HG02973 (cell line): Measurements from ENCODE around the gene RAPGEF4.
"Not testable (repeated sequence)": the region's sequence is repeated elsewhere in the genome, so short reads cannot be mapped to it uniquely, and the experiment has no call there.

ENCODE experiments used
- ATAC-seq: cut with Tn5 transposase; IDR thresholded peaks from one replicate; pipeline ENCODE4 v1.9.1; 2021; ENCODE audit warnings: moderate library complexity; ENCODE audit not compliant: unreplicated experiment

RAPGEF4 gene

DNA sequence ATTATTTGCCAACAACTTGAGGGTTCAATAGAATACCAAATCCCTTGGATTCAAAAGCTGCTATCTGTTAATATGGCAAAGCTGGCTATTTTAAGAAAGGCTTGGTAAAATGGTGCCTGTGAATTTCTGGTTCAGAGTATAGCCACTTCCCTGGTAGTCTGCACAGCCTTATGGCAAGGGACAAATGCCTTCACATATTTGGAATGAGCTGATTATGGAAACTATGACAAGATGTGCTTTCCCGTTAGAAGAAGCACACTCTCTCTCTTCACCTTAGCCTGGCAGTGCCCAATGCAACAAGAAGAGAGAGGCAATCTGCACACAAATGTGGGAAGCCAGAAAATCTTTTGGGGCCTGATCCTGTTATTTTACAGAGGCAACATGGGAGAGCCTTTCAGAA lies 292.5 kb downstream of the RAPGEF4 start:
- no peak for ATAC-seq

DNA sequence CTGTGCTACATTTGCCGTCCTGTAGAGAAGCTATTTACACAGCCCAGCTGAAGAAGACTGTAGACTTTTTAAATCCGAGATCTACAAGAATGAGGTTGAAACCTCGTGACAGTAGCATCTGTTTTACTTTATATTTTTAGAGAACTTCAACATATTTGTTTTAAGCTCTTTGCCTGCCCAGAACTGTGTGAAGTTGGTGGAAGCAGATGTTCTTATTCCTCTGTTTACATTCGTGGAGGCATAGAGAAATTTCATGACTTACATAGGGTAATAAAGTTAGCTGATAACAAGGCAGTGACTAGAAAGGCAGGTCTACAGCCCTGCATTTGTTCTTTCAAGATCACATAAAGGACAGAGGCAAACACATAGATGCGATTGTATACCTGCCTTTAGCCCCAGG lies 293.0 kb downstream of the RAPGEF4 start:
- no peak for ATAC-seq

DNA sequence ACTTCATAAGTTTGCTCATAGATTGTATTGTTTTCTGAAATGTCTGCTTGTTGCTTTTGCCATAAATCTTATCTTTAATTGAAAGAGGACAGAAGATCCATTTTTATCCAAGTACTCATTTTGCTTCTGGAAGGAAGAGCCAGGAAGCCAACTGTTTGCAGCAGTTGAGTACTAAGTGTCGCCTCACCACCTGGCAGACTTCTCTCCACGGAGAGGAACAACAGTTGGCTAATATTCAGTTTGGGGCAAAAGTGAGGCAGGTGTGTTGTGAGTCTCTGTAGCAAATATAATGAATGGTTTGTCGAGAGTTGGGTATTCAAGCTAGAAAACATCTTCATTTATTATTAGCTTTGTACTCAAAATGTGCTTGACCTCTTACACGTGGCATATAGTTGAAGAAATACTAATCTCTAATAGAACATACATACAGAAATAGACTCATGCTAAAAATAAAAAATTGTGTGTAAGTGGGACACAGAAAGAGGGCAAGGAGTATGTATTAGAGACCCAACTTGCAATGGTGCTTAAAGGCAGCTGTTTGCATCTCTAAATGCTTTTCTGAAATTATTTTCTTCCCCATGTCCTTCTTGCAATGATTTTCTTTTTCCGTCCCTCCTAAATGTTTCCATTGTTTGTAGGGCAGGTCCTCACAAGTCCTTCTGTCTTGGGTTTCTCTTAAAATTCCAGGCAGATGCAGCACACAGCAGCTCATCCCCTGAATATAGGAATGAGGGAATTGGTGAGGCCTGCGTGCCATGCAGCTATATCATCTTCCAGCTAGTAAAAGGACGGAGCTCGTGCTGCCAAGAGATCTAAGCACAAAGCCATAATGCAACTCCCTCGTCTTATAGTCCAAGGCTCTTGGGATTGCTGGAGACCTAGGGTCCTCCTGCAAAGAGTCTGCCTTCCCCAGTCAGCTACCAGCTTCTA lies 295.2 kb downstream of the RAPGEF4 start:
- no peak for ATAC-seq

GRCh38 chr2:173032032-173032431 lies 296.4 kb downstream of the RAPGEF4 start:
- ATAC-seq = no peak

DNA sequence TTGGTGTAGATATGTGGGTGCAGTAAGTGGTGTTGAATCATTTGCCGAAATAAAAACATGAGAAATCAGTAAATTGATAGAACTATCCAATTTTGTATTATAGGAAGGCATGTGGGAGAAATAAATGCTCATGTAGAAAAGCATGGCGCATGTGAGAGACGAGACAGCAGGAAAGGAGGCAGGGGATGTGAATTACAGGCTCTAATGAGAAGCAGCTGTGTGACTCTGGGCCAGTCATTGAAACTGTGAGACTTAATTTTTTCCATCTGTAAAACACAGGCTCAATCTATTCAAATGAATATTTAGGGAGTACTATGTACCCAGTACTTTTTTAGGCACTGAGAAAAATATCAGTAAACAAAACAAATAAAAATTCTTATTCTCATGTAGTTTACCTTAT lies 297.4 kb downstream of the RAPGEF4 start:
- no peak for ATAC-seq

DNA sequence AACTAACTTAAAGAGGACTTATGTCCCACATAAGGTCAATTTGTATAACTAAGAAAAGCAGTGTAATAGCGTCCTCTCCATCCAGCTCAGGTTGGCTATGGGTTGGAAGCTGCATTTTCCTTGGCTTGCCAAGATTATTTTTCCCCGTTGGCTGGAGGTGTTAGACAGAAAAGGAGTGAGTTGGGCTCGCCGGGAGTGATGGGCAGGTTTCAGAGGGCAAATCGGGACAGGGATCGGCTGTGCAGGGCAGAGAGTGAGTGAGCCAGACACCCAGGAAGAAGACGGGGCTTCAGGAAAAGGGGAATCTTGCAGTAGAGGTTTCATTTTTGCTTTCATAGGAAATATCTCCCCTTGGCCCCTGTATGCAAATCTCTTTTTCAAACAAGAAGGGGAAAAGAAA lies 298.5 kb downstream of the RAPGEF4 start:
- no peak for ATAC-seq

DNA sequence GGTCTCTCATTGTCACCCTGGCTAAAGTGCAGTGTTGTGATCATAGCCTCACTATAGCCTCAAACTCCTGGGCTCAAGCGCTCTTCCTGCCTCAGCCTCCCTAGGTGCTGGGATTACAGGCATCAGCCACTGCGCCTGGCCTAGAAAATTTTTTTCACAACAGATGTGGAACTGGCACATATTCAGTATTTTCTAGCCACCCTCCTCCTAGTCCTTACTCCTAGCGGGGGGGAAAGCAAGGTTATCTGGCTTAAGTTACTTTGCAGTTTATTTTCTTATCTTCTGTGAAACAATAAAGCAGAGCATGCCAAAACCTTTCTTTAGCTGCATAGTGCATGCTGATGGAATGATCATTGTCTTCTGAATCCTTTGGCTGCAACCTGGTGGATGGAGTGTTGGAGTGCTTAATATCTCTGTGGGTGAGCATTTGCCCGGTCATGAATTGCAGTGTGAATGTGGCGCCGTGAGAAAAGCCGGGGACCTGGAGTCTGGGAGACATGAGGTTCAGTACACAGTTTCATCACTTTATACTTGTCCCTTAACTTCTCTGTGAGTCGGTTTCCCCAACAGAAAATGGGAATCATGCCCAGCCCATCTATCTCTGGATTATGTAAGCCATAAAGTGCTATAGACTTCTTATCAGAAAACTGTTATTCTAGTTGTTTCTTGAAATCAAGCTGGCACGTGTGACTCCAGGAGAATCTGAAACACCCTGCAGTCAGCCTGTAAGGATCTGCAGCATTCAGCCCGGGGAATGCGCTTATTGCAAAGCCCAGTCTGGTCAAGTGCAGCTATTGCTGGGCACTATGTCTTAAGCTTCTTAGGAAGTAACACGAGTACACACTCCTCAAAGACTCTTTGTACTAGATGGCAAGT lies 301.8 kb downstream of the RAPGEF4 start:
- ATAC-seq = no peak

DNA sequence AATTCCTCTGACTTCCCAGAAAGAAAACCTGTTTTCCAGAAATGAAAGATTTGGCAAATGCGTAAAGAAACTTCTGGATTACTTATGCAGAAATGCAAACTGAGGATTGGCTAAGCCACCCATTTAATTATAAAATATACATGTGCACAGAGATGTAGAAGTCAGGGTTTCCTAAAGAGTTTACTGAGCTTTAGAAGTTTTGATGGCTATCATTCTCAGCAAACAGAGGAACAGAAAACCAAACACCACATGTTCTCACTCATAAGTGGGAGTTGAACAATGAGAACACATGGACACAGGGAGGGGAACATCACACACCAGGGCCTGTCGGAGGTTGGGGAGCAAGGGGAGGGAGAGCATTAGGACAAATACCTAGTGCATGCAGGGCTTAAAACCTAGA lies 302.6 kb downstream of the RAPGEF4 start:
- not testable (repeated sequence) for ATAC-seq

DNA sequence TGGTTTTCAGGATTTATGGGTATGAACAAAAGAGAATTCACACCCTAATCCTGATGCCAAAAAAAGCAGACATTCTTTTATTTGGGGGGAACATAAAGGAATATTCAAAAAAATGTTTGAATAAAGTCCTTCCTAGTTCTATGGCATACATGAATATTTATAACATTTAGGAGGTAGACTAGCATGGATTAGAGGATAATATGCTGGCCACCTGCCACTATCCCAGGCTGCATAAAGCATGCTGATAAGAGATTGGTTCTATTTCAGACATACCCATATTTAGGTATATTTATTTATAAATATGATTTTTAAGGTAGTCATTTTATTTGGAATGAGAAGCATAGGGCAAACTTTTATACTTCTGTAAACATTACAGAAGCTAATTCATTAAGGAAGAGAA lies 305.1 kb downstream of the RAPGEF4 start:
- ATAC-seq = no peak

GRCh38 chr2:173043476-173043875 lies 307.8 kb downstream of the RAPGEF4 start:
- no peak for ATAC-seq

GRCh38 chr2:173043897-173044519 lies 308.4 kb downstream of the RAPGEF4 start:
- no peak for ATAC-seq

- no peak for ATAC-seq
These were observed 309.0 kb downstream of the RAPGEF4 start for GRCh38 chr2:173044686-173045085.

DNA sequence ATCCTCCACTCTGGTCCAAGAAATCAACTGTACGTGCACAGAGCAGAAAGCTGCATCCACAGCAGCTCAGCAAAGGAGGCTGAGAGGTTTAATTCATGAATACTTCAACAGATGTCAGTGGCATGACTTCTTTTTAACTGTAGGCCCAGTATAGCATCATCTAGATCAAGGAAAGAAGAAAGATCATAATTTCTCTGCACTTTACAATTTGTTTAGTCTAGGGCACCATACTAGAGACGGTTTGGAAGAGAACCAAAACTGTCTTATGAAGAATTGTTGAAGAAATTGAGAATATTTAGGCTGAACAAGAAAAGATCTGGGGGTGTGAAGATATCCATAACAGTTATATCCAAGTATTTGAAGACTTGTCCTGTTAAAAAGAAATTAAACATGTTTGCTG lies 309.5 kb downstream of the RAPGEF4 start:
- ATAC-seq = no peak

- no peak for ATAC-seq
These were observed 312.9 kb downstream of the RAPGEF4 start for GRCh38 chr2:173048522-173048896.

DNA sequence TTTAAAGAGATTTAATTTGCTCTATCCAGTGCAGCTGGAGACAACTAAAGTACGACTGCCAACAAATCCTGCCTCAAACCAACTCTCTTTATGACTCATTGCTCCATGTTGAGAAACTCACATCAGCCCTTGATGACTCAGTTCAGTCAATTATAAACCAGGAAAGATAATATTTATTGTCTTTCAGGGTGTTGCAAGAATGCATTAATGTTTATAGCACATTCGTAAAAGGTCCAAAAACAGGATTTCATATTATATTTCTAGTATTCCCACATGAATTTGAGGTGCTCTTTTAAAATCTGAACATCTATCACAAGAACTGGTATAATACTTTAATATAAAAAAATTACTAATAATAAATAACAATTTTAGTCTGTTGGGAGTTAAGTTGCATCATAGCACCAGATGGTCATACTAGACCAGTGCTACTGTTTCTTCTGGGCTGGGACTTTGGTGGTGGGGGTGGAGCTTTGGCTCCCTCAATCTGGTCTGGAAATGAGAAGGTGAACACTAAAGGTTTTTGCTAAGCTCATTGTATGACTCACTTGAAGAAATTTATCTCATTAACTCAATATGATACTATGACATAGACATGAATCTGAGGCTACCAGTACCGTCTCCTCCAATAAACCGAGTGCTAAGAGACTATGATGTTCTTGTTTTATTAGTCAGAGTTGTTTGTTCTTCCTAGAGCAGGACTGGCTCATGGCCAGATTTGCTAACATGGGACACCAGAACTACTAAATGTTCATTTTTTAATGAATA lies 313.4 kb downstream of the RAPGEF4 start:
- peak; percentile 93 for ATAC-seq

- ATAC-seq = no peak
These were observed 314.2 kb downstream of the RAPGEF4 start for GRCh38 chr2:173049831-173050230.

GRCh38 chr2:173050684-173051083 lies 315.0 kb downstream of the RAPGEF4 start:
- no peak for ATAC-seq

DNA sequence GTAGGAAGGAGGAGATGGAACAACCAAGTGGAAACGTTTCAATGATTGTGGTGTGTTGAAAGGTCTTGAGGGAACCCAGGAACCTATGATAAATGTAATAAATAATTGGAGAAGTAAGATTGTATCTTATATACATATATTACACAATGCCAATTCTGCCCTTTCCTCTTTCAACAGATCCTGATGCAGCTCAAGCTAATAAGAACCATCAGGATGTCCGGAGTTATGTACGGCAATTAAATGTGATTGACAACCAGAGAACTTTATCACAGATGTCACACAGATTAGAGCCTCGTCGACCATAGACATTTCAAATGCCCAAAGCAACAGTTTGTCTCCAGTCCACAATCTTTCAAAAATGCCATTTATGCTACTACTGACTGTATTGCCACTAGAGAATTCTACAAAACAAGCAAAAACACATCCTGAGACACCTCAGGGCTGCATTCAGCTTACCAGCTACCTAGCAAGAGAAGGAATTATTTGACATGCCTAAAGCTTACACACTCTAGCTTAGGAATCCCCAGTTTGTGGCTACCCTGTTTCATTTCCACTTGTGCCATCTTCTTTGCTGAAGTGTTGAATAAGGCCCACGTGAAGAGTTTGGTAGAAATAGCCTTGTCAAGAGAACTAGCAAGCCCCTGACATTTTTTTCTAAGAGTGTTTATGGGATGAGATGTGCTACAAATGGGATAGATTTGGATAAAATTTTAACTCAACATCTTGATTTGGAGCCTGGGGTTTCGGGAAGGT lies 316.0 kb downstream of the RAPGEF4 start:
- no peak for ATAC-seq

DNA sequence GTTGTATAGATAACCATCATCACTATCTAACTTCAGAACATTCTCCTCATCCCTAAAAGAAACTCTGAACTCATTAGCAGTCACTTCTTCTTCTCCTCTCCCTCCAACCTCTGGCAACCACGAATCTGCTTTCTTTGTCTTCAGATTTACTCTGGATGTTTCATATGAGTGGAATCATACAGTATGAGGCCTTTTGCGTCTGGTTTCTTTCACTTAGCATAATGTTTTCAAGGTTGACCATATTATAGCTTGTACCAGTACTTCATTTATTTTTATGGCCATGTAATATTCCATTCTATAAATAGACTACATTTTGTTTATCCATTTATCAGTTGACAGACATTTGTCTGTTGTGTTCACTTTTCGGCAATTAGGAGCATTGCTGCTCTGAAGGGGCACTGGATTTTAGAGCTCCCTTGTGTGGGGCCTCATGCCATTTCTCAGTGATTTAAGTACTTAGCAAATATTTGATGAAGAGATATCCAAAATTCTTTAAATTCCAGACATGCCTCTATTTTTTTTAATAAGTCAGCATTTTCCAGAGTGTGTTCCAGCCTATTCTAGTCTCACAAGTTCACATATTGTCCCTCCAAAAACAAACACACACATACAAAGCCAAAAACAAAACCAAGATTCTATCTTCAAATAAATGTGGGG lies 317.5 kb downstream of the RAPGEF4 start:
- no peak for ATAC-seq
